UCSD-AML1 (cell line): ENCODE measurements around the gene HDAC9.

Source experiments
- DNase-seq: peaks from one replicate; lab custom pipeline; 2025; ENCODE audit not compliant: unreplicated experiment; lab: John Stamatoyannopoulos, UW

HDAC9 gene

GRCh38 chr7:18653381-18654155 lies 158.0 kb downstream of the HDAC9 start:
- no peak for DNase-seq

DNA sequence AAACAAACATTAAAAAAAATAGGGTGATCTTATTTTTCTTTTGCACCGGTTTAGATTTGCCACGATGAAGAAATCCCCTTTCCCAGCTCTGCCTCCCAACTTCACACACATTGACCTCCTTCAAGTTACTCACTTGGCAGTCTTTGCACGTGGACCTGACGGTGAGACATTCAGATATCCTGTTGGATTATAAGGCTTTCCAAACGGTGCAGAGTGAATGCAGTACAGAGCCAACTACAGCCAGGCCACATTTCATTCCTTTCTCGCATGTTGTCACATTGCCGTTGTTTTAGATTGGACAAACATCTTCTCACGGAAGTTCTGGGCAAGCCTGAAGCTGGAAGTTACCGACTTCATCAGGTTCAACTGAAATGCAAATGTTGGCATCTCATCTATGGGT lies 159.2 kb downstream of the HDAC9 start:
- no peak for DNase-seq

GRCh38 chr7:18655506-18655905 lies 160.0 kb downstream of the HDAC9 start:
- DNase-seq = no peak

- DNase-seq = no peak
These were observed 160.4 kb downstream of the HDAC9 start for GRCh38 chr7:18655912-18656311.

DNA sequence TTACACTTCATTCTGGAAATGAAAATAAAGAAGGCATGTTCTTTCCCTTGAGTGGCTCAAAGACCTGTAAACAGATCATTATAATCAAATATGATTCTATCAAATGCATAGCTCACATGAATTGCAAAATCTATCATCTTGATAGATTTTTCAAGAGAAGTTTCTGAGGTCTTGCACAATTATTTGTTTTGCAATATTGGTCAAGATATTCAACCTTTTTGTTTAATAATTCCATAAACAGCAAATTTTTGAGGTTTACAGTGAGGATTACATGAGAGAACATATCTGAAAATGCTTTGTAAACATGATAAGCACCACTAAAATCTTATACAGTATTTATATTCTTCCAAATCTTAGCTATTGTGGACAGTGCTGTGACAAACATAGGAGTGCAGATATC lies 160.8 kb downstream of the HDAC9 start:
- DNase-seq = no peak

- no peak for DNase-seq
These were observed 164.2 kb downstream of the HDAC9 start for GRCh38 chr7:18659746-18660145.

DNA sequence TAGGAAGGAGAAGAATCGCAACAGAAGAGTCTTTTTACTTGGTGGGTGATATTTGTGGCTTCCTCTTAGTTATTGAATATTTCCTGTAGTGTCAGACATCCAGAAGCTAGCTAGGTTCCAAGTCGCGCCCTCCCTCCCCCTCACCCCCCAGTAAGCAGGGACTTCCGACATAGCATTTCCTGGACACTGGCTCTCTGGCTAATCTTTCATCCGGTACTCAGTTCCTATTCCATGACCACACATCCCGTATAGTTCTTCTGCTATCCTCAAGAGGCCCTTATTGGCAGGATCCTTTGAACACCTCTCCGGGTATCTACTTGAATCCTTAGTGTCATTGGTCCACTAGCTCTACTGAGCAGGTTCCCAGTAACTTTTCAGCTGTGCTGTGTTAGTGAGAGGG lies 167.8 kb downstream of the HDAC9 start:
- DNase-seq = peak; percentile 54

DNA sequence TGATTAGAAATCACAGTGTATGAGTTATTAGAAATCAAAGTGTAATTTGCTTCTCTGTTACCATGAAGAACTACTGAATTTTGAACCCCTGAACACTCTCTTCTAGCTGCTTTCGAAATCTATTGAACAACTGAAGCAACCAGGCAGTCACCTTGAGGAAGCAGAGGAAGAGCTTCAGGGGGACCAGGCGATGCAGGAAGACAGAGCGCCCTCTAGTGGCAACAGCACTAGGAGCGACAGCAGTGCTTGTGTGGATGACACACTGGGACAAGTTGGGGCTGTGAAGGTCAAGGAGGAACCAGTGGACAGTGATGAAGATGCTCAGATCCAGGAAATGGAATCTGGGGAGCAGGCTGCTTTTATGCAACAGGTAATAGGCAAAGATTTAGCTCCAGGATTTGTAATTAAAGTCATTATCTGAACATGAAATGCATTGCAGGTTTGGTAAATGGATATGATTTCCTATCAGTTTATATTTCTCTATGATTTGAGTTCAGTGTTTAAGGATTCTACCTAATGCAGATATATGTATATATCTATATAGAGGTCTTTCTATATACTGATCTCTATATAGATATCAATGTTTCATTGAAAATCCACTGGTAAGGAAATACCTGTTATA lies 170.7 kb downstream of the HDAC9 start:
- peak; percentile 35 for DNase-seq

GRCh38 chr7:18667466-18667865 lies 171.9 kb downstream of the HDAC9 start:
- DNase-seq = no peak

DNA sequence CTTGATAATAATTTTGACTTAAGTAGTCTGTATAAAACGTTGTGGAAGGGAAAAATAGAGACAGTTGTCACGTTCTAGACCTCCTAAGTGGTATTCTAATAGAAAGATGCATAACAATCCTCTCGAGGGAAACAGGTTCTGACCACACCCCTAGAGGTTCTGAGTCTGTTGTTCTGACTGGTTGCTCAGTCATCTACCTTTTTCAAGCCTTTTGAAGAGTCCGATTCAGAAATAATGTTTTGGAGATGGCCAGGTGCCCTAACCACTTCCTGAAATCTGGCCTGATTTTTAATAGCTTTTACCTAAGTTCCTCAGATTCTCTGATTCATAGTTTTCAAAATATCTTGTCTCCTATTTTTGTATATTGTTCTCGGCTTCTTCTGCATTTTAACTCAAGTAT lies 175.6 kb downstream of the HDAC9 start:
- no peak for DNase-seq

DNA sequence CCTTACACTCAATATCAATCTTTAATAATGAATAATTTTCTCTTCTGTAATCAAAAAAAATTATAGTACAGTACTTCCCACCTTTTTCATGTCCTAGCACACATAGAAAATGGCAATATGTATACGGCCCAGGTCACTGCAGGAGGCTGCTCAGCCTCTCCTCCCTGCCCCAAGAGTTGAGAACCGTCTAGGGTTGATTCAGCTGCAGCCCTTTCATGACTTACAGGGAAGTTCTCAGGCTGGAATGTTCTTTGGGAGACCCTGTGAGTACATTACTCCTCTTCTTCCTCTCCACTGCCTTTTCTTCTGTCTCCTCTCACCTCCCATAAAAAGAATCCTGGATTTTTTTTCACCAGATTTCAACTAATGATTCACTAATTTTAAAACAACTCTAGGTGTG lies 180.0 kb downstream of the HDAC9 start:
- no peak for DNase-seq

- no peak for DNase-seq
These were observed 183.7 kb downstream of the HDAC9 start for GRCh38 chr7:18679261-18679660.

GRCh38 chr7:18680576-18680975 lies 185.0 kb downstream of the HDAC9 start:
- DNase-seq = no peak

DNA sequence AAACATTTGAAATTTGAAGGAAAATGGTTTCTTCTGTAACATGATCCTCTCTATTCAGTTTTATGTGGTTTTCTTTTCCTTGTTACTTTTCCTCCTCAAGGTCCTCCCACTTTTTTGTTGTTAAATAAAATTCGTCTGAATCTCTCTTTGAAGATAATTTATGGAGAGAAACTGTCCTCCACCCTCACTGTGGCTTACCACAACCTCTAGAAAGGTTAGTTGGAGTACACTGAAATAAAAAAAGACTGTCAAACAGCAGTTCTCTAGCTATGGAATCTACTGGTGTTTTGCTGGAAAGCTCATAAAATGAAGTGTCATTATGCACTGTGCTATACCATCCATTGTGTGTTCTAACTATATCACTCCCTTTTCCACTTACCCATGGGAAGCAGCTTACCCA lies 189.4 kb downstream of the HDAC9 start:
- DNase-seq = no peak

DNA sequence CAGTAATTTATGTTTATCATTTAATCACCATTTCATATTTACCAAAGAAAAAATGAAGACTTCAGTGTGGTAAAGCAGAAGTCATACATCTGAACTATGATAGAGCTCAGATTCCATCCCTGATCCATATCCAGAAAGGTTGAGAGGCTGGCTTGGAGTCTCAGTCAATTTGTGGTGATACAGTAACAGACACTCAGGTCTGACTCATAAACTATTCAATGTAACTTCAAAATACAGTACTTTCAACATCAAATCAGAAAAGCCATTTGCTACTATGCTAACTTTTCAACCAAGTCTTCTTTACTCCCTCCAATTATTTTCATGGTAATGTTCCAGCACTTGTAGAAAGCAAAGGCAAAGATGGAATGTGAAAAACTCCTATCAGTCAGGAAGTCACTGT lies 190.4 kb downstream of the HDAC9 start:
- no peak for DNase-seq

DNA sequence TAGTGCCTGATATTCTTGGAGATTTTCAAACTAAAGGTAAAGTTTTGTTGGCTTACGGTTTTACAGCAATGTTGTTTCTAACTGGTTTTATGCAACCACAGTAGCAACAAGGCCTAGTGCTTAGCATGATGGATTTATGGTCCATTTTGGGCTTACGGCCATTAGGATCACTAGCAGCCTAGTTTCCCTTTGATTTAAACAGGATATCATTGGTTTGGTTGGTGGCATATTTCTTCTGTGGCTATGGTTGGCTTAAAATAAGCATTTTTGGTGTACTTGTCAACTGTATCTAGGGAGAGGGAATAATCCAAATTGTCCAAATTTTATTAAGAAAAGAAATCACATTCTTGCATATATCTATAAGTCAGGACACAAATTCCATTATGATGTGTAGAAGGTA lies 194.0 kb downstream of the HDAC9 start:
- no peak for DNase-seq

DNA sequence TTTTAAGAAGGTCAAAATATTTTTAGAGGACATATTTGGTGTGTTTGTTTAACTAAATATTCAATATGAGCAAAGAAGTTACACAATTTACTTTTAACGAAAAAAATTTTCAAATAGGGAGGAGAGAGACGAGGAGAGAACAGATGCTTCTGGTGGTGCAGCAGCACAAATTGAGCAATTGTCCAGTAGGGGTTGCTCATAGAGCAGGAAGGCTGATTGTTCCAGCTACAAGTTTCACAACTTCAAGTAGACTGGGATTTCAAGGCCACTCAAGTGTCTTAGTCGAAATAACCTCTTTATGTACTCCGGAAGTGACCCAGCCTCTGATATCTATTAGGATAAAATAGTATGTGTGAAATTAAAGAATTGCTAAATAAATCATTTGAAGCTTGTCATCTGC lies 197.9 kb downstream of the HDAC9 start:
- DNase-seq = no peak

- no peak for DNase-seq
These were observed 198.3 kb downstream of the HDAC9 start for GRCh38 chr7:18693816-18694215.

DNA sequence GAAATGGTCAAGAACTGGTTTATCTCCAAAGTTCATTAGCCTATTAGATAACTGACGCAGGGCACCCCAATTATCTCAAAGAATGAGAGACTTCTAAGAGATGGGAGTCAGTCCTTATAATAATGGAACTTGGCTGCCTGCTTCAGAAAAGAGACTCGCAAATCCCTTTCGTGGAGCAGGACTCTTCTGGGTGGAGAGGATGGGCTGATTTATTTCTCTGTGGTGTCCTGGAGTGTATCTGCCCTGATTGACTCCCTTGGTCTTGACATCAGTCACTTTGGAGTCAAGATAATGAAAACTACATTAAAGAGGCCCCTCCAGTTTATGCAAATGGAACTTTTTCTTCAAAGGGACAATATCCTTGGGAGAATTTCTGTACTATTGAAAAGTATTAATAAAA lies 198.9 kb downstream of the HDAC9 start:
- DNase-seq = no peak

DNA sequence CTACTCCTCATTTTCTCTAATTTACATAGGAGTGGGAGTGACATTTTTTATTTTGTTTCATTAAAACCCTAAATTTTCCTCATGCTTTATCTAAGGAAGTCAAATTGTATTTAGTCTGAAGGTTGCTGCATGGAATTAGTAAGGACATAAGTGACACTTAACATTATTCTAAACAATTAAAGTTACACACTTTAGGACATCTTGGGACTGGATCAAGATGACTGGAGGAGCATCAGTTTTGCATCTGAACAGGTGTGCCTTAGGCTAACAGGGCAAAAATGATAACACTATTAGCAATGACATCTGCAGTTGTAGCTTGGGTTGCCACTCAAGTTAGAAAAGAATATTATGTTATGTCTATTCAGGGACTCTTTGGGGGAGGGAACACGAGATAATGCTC lies 199.4 kb downstream of the HDAC9 start:
- no peak for DNase-seq

GRCh38 chr7:18698258-18698734 lies 202.7 kb downstream of the HDAC9 start:
- no peak for DNase-seq

- DNase-seq = peak; percentile 1
These were observed 204.6 kb downstream of the HDAC9 start for GRCh38 chr7:18700147-18700546.
